PC-9 (cell line): Measurements from ENCODE around the gene HOXA11.

Experiments
- CTCF ChIP-seq: fragments of 200-600 bp; sonication (generic); conservative IDR thresholded peaks from 2 replicates; pipeline ENCODE4 v1.6.1; 2017; ENCODE audit warnings: mixed run types, antibody characterized with exemption, mild to moderate bottlenecking, moderate library complexity
- EZH2 ChIP-seq: fragments of 200-600 bp; sonication (generic); IDR thresholded peaks from 2 replicates; pipeline ENCODE4 v1.8.0; 2017; ENCODE audit warnings: antibody characterized with exemption, low read depth

- TF ChIP-seq CTCF, result no peak
- TF ChIP-seq EZH2, result no peak
Observed at GRCh38 chr7:27167916-27168264, 17.1 kb downstream of the HOXA11 start.
